Prostate gland (tissue), 2 donors: Measurements from ENCODE around the gene CEP128.

Source experiments
- CTCF ChIP-seq, 4 experiments: fragments of 200-600 bp in 2 of 4; fragments of 450-650 bp in 2 of 4; sonication (generic) in 2 of 4; IDR thresholded peaks; 1 replicate in 3 of 4; 2 replicates in 1 of 4; pipeline ENCODE4 v1.5.1; 2016 to 2019; ENCODE audit warnings: antibody characterized with exemption in 4 of 4, mild to moderate bottlenecking in 2 of 4, moderate library complexity in 2 of 4
- POLR2A ChIP-seq: fragments of 450-650 bp; IDR thresholded peaks from one replicate; pipeline ENCODE4 v1.6.1; 2016; ENCODE audit warnings: antibody characterized with exemption, mild to moderate bottlenecking

- peak; percentile 55 to 86 (median 75) for TF ChIP-seq CTCF (IDR thresholded peaks at IDR 0.05)
- TF ChIP-seq POLR2A, result no peak
Observed at GRCh38 chr14:80954687-80955299, 13.3 kb upstream of the CEP128 start.
